EH (cell line): ENCODE results near the gene SCN5A.
"Not testable (repeated sequence)": the region's sequence is repeated elsewhere in the genome, so short reads cannot be mapped to it uniquely, and the experiment has no call there.

Experiments used
- DNase-seq: peaks from one replicate; pipeline ENCODE4 v3.0.0-alpha.2; 2015; ENCODE audit warnings: low read depth

Gene SCN5A

GRCh38 chr3:38578081-38578475 is 71.4 kb downstream of the SCN5A start:
- no peak for DNase-seq

DNA sequence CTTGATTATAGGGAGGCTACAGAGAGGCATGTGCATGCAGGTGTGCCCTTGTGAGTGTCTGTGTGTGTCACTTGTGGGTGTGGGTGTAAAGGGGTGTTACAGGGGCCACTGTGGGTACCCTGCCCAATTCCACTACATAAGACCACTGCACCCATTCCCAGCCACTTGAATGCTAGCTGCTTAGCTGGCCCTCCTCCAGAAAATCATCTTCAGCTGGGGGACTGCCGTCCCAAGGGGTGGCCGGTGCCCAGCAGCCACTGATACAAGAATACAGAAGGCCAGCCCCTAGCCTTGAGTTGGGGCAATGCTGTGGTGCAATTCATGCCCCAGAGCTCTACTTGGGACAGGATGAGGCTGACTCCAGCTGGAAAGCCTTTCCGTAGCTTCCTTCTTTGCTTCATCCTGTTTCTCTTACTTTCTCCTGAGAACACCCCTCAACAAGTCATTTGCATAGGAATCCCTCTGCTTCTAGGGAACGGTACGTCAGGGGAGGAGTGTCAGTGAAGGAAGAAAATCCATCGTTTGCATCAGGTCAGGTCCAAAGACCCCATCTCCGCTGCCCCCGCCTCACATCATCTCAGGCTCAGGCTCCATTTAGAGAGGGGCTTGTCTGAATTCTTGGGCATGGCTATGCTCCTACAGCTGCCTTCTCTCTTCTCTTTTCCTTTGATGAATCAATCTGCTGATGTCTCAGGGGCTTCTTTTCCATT is 72.0 kb downstream of the SCN5A start:
- DNase-seq, result no peak

DNA sequence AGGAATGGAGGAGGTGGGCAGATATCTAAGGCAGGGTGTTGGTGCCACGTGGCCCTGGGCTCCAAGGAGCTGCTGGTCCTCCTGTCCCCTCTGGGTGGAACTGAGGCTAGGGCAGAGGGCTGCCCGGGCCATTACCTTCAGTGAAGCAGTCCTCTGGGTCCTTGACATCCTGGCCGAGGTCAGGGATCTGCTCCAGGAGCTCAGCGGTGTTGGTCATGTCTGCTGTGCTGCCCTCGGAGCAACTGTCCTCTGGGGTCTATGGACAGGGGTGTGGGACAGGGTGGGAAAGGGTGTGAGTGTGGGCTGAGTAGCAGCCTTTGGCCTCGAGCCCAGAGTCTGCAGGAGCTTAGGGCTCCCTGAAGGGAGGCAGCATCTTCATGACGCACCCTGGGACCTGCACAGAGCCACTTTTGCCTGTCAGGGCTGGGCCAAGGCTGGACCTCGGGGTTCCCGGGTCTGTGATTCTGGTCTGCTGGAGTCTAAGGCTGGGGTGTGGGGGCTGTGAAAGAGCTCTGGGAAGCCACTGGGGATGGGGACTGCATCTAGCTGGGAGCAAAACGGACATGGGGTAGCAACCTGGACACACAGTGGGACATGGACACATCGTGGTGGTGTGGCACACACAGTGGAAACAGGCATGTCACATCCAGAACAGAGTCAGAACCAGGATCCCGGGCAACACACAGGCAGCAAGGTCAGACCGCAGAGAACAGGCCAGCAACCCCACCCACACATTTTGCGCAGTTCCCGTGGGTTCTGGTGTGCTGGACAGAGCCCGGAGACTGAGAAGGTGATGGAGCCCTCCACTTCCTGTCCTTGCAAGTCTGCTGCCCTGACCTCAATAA is 72.7 kb downstream of the SCN5A start:
- DNase-seq, result no peak

- no peak for DNase-seq
Observed at GRCh38 chr3:38576131-38576525, 73.4 kb downstream of the SCN5A start.

GRCh38 chr3:38575279-38575843 is 74.1 kb downstream of the SCN5A start:
- DNase-seq, result no peak

GRCh38 chr3:38574411-38575278 is 74.8 kb downstream of the SCN5A start:
- DNase-seq, result no peak

DNA sequence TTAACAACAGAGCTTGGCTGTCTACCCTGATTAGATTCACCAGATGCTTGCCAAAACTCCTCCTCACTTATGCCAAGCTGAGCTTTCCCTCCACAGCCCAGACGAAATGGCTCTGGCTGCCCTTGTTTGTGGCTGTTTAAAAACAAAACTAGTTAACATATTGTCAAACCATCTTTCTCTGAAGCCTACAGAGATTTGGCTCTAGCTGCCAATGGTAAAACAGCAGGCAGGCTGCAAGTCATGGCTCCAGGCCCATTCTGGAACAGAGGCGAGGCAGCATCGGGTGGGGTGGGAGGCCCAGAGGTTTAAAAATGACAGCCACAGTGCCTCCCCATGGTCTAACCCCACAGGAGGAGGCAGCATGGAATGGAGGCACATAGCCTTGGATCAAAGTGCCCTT is 75.9 kb downstream of the SCN5A start:
- no peak for DNase-seq

GRCh38 chr3:38573111-38573510 is 76.4 kb downstream of the SCN5A start:
- no peak for DNase-seq

DNA sequence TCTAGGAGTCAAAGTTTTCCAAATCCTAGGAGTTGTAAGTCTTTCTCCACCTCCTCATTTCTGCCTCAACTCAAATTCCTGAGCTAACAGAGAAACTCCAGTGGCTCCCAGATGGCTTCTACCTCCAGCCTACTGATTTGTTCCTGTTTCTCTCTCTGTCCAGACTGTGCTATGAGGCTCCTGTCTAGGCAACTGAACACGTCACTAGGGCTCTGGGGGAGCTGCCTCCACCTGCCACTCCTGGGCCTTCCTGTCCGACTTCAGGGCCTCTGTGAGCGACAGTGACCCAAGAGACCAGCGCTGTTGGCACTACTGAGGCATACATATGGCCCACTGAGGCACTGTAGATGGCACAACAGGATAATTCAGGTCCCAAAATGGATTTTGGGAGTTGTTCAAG is 82.0 kb downstream of the SCN5A start:
- DNase-seq, result no peak

GRCh38 chr3:38566794-38567193 is 82.7 kb downstream of the SCN5A start:
- not testable (repeated sequence) for DNase-seq

- DNase-seq, result no peak
Observed at GRCh38 chr3:38566215-38566528, 83.3 kb downstream of the SCN5A start.

DNA sequence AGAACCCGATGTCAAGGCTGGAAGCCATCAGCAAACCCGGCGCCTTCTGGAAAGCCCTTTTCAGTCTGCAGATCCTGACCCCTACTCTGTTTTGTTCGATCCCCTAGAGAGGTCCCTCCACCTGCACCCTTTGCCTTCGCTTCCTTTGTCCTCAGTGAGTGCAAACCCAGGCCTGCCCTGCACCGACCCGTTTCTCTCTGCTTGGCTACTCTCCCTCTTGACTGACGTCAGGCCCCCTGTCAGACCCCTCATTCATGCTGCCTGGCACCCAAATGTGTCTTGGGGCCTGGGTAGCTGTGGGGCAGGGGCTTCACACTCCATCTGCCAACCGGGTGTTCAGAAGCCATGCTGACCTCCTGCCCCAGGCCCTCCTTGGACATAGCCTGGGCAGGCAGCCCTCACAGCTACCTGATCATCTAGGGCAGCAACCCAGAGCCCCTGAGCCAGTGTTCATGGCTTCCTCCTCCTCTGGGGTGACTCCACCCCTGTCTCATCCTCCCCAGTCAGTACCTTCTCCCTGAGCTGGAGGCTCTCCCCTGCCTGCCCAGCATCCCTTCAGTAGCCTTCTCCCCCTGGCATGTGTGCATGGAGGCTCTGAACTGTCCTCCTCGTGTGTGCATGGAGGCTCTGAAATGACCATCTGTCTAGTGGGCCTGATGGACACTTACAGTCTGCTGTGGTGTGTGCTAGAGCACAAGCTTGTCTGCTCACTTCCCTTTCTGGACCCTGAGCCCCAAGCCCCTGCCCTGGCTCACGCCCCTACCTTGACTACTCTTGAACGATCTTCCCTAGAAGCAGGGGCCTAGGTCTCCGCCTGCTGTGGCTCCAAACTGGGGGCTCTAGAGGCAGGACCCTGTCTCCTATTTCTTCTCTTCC is 83.9 kb downstream of the SCN5A start:
- DNase-seq, result no peak

DNA sequence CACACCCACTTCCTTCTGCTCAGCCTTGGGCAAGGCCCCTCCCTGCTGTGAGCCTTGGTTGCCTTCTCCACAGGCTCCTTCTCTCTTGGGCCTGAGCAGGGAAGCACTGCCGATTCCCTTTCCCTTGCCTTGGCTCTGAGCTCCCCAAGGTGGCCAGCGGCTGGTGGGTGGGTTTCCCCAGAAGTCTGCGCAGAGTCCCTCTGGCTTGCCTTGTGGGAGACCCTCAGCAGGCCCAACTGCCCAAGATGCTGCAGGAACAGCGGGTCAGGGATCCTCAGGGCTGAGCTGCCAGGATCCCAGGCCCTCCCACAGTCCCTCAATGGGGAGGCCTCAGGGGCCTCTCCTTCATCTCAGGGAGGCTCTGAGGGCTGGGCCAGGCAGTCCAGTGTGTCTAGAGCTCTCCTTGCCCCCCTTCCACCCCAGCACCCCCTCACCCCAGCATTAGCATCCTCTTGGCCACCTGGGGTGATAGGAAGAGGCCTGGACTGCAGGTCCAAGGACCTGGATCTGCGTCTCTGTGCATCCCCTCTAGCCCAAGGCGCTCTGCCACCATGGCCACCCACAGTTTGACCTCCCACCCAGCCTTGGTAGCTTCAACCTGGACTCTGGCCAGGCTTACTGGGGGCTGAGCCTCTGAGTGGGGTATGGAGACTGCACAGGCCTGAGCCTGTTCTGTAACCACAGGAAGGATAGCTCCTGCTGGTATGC is 84.7 kb downstream of the SCN5A start:
- DNase-seq, result no peak

- DNase-seq, result no peak
Observed at GRCh38 chr3:38563886-38564270, 85.6 kb downstream of the SCN5A start.

DNA sequence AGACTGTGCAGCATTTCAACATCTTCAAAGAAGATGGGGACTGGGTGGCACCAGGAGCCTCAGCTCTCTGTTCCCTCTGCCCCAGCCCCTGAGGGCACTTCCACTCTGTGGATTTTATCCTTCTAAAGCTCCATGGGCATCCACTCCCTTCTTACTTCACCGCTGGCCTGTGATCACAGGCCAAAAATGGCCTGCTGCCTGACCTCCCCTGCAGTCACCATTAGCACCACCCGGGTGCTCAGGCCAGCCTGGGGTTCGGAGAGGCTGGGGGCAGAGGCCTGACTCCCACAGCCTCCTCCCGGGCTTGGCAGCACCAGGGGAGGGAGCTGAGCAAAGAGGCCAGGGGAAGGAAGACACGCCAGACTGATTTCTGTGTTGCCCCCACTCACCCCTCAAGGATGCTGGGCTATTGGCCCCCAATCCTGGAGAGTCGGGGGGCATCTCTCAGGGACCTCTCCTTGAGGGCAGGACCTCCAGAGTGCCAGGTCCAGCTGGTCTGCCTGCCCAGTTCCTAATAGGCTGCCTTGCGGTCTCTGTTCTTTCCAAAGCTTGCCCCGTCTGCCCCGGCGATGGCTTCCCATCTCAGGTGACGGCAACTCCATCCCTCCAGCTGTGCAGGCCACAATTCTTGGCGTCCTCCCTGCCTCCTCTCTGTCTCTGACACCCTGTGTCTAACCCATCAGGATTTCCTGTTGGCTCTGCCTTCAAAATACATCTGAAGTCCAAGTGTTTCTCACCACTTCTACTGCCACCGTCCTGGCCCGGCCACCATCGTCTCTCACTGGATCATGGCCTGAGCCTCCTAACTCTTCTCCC is 86.2 kb downstream of the SCN5A start:
- no peak for DNase-seq

DNA sequence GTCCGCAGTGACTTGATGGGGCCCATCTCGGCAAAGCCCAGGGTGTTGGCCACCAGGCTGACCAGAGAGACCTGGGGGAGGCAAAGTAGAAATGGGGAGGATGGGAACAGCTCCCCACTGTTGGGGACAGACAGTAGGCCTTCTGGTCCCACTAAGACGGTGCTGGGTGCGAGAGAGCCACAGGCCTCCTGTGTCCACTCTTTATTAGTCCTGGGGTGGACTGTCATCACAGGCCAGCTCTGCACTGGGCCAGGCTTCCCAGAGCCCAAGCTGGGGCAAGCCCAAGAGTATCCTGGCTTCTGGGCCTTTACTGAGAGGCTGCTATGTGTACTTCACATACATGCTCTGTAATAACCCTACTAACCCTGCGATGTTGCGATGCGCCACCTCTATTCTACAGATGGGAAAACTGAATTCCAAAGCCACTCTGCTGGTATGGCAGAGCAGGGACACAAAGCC is 87.0 kb downstream of the SCN5A start:
- no peak for DNase-seq

DNA sequence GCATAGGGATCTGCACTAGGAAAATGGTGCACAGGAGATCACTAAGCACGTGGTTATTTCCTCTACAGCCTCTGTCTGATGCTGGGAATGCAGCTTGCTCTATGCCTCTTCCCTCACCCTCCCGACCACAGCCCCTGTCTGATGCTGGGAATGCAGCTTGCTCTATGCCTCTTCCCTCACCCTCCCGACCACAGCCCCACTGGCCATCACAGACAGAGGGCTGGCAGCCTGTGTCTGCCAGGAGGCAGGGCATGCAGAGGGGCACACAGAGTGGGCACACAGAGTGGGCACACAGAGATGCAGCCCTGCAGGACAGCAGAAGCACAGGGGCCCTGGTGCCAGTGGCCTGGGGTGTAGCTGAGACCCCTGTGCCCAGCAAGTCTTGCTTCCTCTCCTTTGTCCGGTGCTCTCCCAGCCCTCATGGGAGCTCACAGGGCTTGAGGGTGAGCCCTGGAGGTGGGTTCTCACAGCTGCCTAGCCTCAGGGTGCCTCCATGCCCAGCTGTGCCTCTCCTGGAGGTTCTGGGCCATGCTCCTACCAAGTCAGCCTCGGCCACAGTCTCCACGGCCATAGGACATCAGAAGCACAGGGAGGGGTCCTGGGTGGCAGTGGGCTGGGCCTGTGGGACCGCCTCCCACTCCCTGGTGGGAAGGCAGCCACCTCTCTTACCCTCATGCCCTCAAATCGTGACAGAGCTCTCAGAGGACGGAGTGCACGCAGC is 87.6 kb downstream of the SCN5A start:
- no peak for DNase-seq

- no peak for DNase-seq
Observed at GRCh38 chr3:38560996-38561717, 88.3 kb downstream of the SCN5A start.
